Left ventricle myocardium inferior (tissue), 1 donor: Measurements from ENCODE around the gene IL20. TPM values are rescaled to one million over a fixed set of nuclear protein-coding genes. Genes with fewer than 3 reads are reported as not detected.

ENCODE experiments used
- DNase-seq: peaks from one replicate; pipeline ENCODE4 v3.0.0-alpha.2; 2020
- H3K27ac ChIP-seq: fragments of 200-600 bp; replicated peaks from 2 replicates; pipeline ENCODE4 v1.8.0; 2021
- H3K27me3 ChIP-seq: fragments of 200-600 bp; 2 replicates; pipeline ENCODE4 v1.8.0; 2021; ENCODE audit warnings: low read depth
- H3K36me3 ChIP-seq: fragments of 200-600 bp; 2 replicates; pipeline ENCODE4 v1.8.0; 2021
- H3K4me1 ChIP-seq: fragments of 200-600 bp; 2 replicates; pipeline ENCODE4 v1.8.0; 2021
- H3K4me3 ChIP-seq: fragments of 200-600 bp; 2 replicates; pipeline ENCODE4 v1.8.0; 2021; ENCODE audit warnings: mild to moderate bottlenecking, moderate library complexity
- H3K9me3 ChIP-seq: fragments of 200-600 bp; replicated peaks from 2 replicates; pipeline ENCODE4 v1.8.0; 2021
- CTCF ChIP-seq: fragments of 200-600 bp; IDR thresholded peaks from 2 replicates; pipeline ENCODE4 v1.8.0; 2021; ENCODE audit warnings: antibody characterized with exemption, mild to moderate bottlenecking, borderline replicate concordance
- intact Hi-C: fragments of 100-400 bp; cut with micrococcal nuclease; formaldehyde crosslinking; loops from one replicate; pipeline ENCODE4 v1.11.0; 2022
- long read RNA-seq: library from polyadenylated mRNA; unstranded; transcript quantifications from one replicate; pipeline ENCODE4 v2.0.0, GENCODE V29; 2021
- total RNA-seq: library from RNA; stranded (reverse); fragmentation: NEBNext Ultra II Directional; extraction: Animal tissue kit (Norgen Biotek cat#: 25700); gene quantifications from one replicate; pipeline ENCODE4 v1.2.1, GENCODE V29; 2021
- donor health status: DM: no; HTN: yes; CAD: no; lungs with severe emphysema.

The IL20 gene, protein sequence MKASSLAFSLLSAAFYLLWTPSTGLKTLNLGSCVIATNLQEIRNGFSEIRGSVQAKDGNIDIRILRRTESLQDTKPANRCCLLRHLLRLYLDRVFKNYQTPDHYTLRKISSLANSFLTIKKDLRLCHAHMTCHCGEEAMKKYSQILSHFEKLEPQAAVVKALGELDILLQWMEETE
- total RNA-seq, result not detected
- long read RNA-seq, result 0 reads

- intact Hi-C loops, result no loop called here
- H3K27me3 ChIP-seq, result peaks cover 15% of the 10 kb centered on the region
- H3K27ac ChIP-seq, result no peak within 1 kb of the TSS
- TF ChIP-seq CTCF, result peak; percentile 77
- no peaks in the 10 kb centered on the region for H3K4me1 ChIP-seq
- H3K4me3 ChIP-seq, result no peak within 1 kb of the TSS
- H3K36me3 ChIP-seq, result no peaks in the 10 kb centered on the region
- no peaks in the 10 kb centered on the region for H3K9me3 ChIP-seq
- peak; percentile 68 for DNase-seq
Observed at GRCh38 chr1:206864939-206865671, at the start of gene IL20. TSS of gene IL20 (plus strand) at chr1:206865623. CDS start at chr1:206865853, 230 bp downstream.

- intact Hi-C loops, result no loop called here
- no peak for DNase-seq
- Histone ChIP-seq H3K27me3 (no peaks in the 10 kb centered on the region), H3K36me3 (no peaks in the 10 kb centered on the region), H3K27ac (no peak overlapping the region), H3K4me3 (no peak overlapping the region), H3K4me1 (peaks cover 13% of the 10 kb centered on the region), H3K9me3 (peaks cover 16% of the 10 kb centered on the region)
- TF ChIP-seq CTCF, result no peak
Observed at GRCh38 chr1:206816390-206817287, 48.8 kb upstream of the IL20 start.

DNA sequence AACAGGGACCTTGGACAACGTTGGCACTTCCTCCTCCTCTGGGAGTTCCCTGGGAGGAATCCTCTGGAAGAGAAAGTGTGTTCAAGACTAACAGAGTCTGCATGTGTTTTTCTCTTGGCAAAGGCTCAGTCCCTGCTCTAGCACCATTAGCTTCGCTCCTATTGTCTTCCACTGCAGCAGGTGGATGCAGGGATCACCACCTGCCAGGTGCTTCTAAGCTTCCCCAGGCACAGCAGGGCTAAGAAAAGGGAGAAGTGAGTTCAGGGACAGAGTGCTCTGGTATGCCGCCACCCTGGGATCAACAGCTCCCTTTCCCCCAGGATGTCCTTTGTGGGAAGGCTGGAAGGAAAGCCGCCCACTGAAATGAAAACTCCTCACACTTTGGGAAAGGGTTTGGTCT is 43.9 kb upstream of the IL20 start:
- H3K27me3 ChIP-seq, result no peaks in the 10 kb centered on the region
- peaks cover 10% of the 10 kb centered on the region for H3K4me1 ChIP-seq
- H3K27ac ChIP-seq, result no peak overlapping the region
- H3K36me3 ChIP-seq, result no peaks in the 10 kb centered on the region
- TF ChIP-seq CTCF, result no peak
- no peak for DNase-seq
- H3K4me3 ChIP-seq, result no peak overlapping the region
- intact Hi-C loops, result no loop called here
- no peaks in the 10 kb centered on the region for H3K9me3 ChIP-seq

DNA sequence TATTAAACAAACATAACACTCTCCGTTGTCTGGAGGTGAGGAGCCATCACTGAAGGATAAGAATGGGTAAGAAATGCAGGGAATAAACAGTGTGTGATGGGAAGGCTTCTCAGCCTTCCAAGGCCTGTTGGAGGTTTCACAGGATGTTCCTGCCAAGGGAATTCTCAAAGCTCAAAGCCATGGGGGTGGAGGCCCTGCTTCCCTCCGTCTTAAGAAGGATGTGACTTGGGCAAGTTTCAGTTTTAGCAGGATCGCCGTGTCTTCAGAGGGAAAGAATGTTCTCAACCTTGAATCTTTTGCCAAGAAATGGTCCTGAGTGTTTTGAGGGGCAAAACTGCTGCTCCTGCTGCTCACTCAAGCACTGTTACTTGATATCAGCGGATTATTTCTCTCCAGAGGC is 41.7 kb upstream of the IL20 start:
- Histone ChIP-seq H3K27ac (no peak overlapping the region), H3K4me3 (no peak overlapping the region), H3K36me3 (no peaks in the 10 kb centered on the region), H3K27me3 (peaks cover 1% of the 10 kb centered on the region), H3K4me1 (peaks cover 10% of the 10 kb centered on the region), H3K9me3 (no peaks in the 10 kb centered on the region)
- peak; percentile 27 for DNase-seq
- no peak for TF ChIP-seq CTCF
- intact Hi-C loops, result no loop called here

GRCh38 chr1:206824331-206824730 is 41.1 kb upstream of the IL20 start:
- intact Hi-C loops, result no loop called here
- Histone ChIP-seq H3K4me3 (no peak overlapping the region), H3K36me3 (no peaks in the 10 kb centered on the region), H3K27me3 (peaks cover 7% of the 10 kb centered on the region), H3K27ac (no peak overlapping the region), H3K4me1 (peaks cover 10% of the 10 kb centered on the region), H3K9me3 (no peaks in the 10 kb centered on the region)
- no peak for TF ChIP-seq CTCF
- no peak for DNase-seq
